ENCODE measurements around the gene NPTN. TPM values are rescaled to one million over a fixed set of nuclear protein-coding genes. Genes with fewer than 3 reads are reported as not detected.
"Not testable (repeated sequence)": the region's sequence is repeated elsewhere in the genome, so short reads cannot be mapped to it uniquely, and the experiment has no call there.

NPTN gene
- total RNA-seq, 1 donor from 2014 or later, result 227 TPM

GRCh38 chr15:73648014-73648295, 14.8 kb upstream of the NPTN start:
- H3K36me3 ChIP-seq, result no peaks in the 10 kb centered on the region
- H3K27me3 ChIP-seq (ENCODE audit: low read depth), result peaks cover 11% of the 10 kb centered on the region
- no peak for TF ChIP-seq CTCF (IDR thresholded peaks at IDR 0.05; ENCODE audit: borderline replicate concordance)
- no peak overlapping the region for H3K27ac ChIP-seq (replicated peaks)
- H3K4me1 ChIP-seq, result no peaks in the 10 kb centered on the region
- H3K9me3 ChIP-seq (replicated peaks), result peaks cover 5% of the 10 kb centered on the region
- no peak for DNase-seq
- no peak overlapping the region for H3K4me3 ChIP-seq
- intact Hi-C loops (cut with micrococcal nuclease), result no loop called here

GRCh38 chr15:73647259-73648013, 14.2 kb upstream of the NPTN start:
- no peak for TF ChIP-seq CTCF (IDR thresholded peaks at IDR 0.05; ENCODE audit: borderline replicate concordance)
- Histone ChIP-seq H3K9me3 (replicated peaks) (peaks cover 5% of the 10 kb centered on the region), H3K27me3 (ENCODE audit: low read depth) (peaks cover 11% of the 10 kb centered on the region), H3K36me3 (no peaks in the 10 kb centered on the region), H3K27ac (replicated peaks) (no peak overlapping the region), H3K4me1 (no peaks in the 10 kb centered on the region), H3K4me3 (no peak overlapping the region)
- DNase-seq, result no peak
- intact Hi-C loops (cut with micrococcal nuclease), result no loop called here

- H3K4me1 ChIP-seq; H3K9me3 ChIP-seq (replicated peaks); DNase-seq; H3K27ac ChIP-seq (replicated peaks); H3K36me3 ChIP-seq; H3K4me3 ChIP-seq: not testable (repeated sequence)
- intact Hi-C loops (cut with micrococcal nuclease), result loop anchor here (5.0 kb wide), 1 partner anchor 77 kb away; no protein-coding TSS in a partner anchor
- peaks cover 15% of the 10 kb centered on the region for H3K27me3 ChIP-seq (ENCODE audit: low read depth)
Measured at GRCh38 chr15:73639464-73639863, 6.3 kb upstream of the NPTN start.

GRCh38 chr15:73637527-73637926, 4.3 kb upstream of the NPTN start:
- no peaks in the 10 kb centered on the region for H3K36me3 ChIP-seq
- no peak for DNase-seq
- no peak for TF ChIP-seq CTCF (IDR thresholded peaks at IDR 0.05; ENCODE audit: borderline replicate concordance)
- H3K27ac ChIP-seq (replicated peaks), result no peak overlapping the region
- peaks cover 15% of the 10 kb centered on the region for H3K27me3 ChIP-seq (ENCODE audit: low read depth)
- H3K4me3 ChIP-seq, result no peak overlapping the region
- H3K4me1 ChIP-seq, result peaks cover 16% of the 10 kb centered on the region
- no peaks in the 10 kb centered on the region for H3K9me3 ChIP-seq (replicated peaks)
- intact Hi-C loops (cut with micrococcal nuclease), result loop anchor here (5.0 kb wide), 1 partner anchor 75 kb away; no protein-coding TSS in a partner anchor

- no peak for TF ChIP-seq CTCF (IDR thresholded peaks at IDR 0.05; ENCODE audit: borderline replicate concordance)
- peak overlapping the region; percentile 97 for H3K27ac ChIP-seq (replicated peaks)
- intact Hi-C loops (cut with micrococcal nuclease), result no loop called here
- no peak for DNase-seq
- peaks cover 49% of the 10 kb centered on the region for H3K4me1 ChIP-seq
- no peaks in the 10 kb centered on the region for H3K9me3 ChIP-seq (replicated peaks)
- peak overlapping the region; percentile 96 for H3K4me3 ChIP-seq
- H3K27me3 ChIP-seq (ENCODE audit: low read depth), result peaks cover 4% of the 10 kb centered on the region
- H3K36me3 ChIP-seq, result no peaks in the 10 kb centered on the region
Measured at GRCh38 chr15:73633991-73634495, 854 bp upstream of the NPTN start.

- TF ChIP-seq CTCF (IDR thresholded peaks at IDR 0.05; ENCODE audit: borderline replicate concordance), result no peak
- peak; percentile 31 for DNase-seq
- Histone ChIP-seq H3K36me3 (no peaks in the 10 kb centered on the region), H3K4me3 (peak overlapping the region; percentile 96), H3K27me3 (ENCODE audit: low read depth) (no peaks in the 10 kb centered on the region), H3K27ac (replicated peaks) (peak overlapping the region; percentile 97), H3K9me3 (replicated peaks) (no peaks in the 10 kb centered on the region), H3K4me1 (peaks cover 62% of the 10 kb centered on the region)
- intact Hi-C loops (cut with micrococcal nuclease), result no loop called here
Measured at GRCh38 chr15:73632670-73633058, 525 bp downstream of the NPTN start.
